GM19099 (cell line): ENCODE data around the gene RNF222.
A peak's percentile ranks its signal among the peaks of the same experiment; 100 is the strongest.

Source experiments
- POLR2A ChIP-seq: IDR thresholded peaks from 3 replicates; pipeline ENCODE4 v1.6.1; 2011; ENCODE audit warnings: low read depth; ENCODE audit not compliant: insufficient read length; ENCODE audit errors: extremely low read depth

RNF222 gene

GRCh38 chr17:8397636-8398035 is at the start of gene RNF222:
RNF222 (minus strand) TSS chr17:8397827; CDS start chr17:8393461, 4,366 bp downstream.
- TF ChIP-seq POLR2A, result no peak

GRCh38 chr17:8445536-8445935 is 47.9 kb upstream of the RNF222 start:
- TF ChIP-seq POLR2A, result no peak

- no peak for TF ChIP-seq POLR2A
Measured at GRCh38 chr17:8444494-8444893, 46.9 kb upstream of the RNF222 start.

- TF ChIP-seq POLR2A, result no peak
Measured at GRCh38 chr17:8443756-8444155, 46.1 kb upstream of the RNF222 start.

- no peak for TF ChIP-seq POLR2A
Measured at GRCh38 chr17:8442310-8442709, 44.7 kb upstream of the RNF222 start.

- TF ChIP-seq POLR2A, result no peak
Measured at GRCh38 chr17:8441690-8442089, 44.1 kb upstream of the RNF222 start.

GRCh38 chr17:8439681-8440080 is 42.1 kb upstream of the RNF222 start:
- no peak for TF ChIP-seq POLR2A

- no peak for TF ChIP-seq POLR2A
Measured at GRCh38 chr17:8438441-8438840, 40.8 kb upstream of the RNF222 start.

- no peak for TF ChIP-seq POLR2A
Measured at GRCh38 chr17:8436844-8437171, 39.2 kb upstream of the RNF222 start.

GRCh38 chr17:8436169-8436843 is 38.7 kb upstream of the RNF222 start:
- no peak for TF ChIP-seq POLR2A

GRCh38 chr17:8435245-8436168 is 37.9 kb upstream of the RNF222 start, which contains the start of gene NDEL1:
NDEL1 (plus strand) TSS chr17:8435884; CDS start chr17:8444272, 8,388 bp downstream.
- peak; percentile 94 for TF ChIP-seq POLR2A

- TF ChIP-seq POLR2A, result no peak
Measured at GRCh38 chr17:8430966-8431365, 33.3 kb upstream of the RNF222 start.

- TF ChIP-seq POLR2A, result no peak
Measured at GRCh38 chr17:8426802-8427201, 29.2 kb upstream of the RNF222 start.

- TF ChIP-seq POLR2A, result no peak
Measured at GRCh38 chr17:8426094-8426720, 28.6 kb upstream of the RNF222 start.

- TF ChIP-seq POLR2A, result no peak
Measured at GRCh38 chr17:8421571-8421970, 23.9 kb upstream of the RNF222 start.
